IPS-18c (cell line): ENCODE results near the gene TRIO.

ENCODE experiments used
- H3K4me3 ChIP-seq: 2 replicates; pipeline ENCODE4 v1.7.0; 2013; ENCODE audit warnings: low read depth, mild to moderate bottlenecking, low read length, moderate library complexity; ENCODE audit not compliant: insufficient read depth
- H3K9me3 ChIP-seq: one replicate; pipeline ENCODE4 v1.6.1; 2013; ENCODE audit warnings: mild to moderate bottlenecking, low read length, moderate library complexity; ENCODE audit not compliant: control insufficient read depth, insufficient read depth

The TRIO gene

DNA sequence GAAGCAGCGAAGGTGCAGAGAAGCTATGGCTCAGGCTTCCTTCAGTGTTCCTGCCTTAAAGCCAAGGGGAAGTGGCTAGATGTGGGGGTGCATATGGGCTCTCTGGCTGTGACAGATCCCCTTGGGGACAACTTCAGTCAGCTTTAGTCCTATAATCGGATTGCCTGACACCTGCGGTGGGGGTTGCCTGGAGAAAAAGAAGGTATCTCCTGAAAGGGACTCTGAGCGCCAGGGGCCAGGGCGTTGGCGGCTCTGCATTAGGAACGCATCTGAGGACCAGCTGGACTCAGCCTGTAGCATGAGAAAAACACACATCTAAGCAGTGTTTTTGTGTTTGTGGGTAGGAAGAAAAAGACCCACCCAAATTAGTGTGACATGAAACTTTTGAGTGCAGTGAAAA, 354.2 kb downstream of the TRIO start:
- Histone ChIP-seq H3K9me3 (peaks cover 3% of the 10 kb centered on the region), H3K4me3 (no peak overlapping the region)

DNA sequence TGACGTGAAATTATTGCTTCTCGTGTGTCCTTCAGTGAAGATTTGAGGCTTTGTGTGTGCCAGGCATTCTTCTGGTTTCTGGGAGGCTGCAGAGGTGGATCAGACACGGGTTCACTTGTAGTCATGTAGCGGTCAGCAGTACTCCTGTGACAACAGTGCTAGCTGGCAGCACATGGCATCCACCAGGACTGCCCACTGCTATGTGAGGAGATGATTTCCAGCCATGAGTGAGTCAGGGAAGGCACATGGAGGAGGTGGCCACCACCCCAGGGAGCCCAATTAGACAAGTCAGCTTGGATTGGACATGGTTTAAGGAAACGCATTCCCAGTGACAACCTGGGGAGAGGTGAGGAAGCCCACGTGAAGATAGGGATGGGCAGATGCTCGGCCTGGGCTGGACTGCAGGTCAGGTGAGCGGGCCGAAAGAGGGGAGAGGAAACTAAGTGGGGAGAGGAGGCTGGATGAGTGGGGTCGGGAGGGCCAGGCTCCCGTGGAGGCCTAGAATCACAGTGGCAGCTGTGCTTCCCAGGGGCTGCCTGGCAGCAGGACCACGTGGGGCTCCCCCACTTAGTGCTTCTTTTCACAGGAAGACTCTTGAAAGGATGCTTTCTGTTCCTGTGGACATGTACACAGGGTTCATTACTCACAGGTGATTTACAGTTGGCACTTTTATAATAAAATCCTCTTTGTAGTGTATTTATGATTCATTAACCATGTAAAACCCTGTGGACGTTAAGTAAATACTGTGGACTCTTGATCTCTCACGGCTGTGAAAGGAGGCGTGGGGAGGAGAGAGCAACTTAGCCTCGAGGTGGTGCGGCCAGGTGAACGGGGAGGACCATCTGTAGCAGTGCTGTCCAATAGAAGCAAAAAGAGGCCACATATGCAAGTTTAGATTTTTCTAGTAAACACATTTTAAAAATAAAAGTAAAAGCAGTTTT, 358.5 kb downstream of the TRIO start:
- H3K4me3 ChIP-seq = no peak overlapping the region
- peaks cover 3% of the 10 kb centered on the region for H3K9me3 ChIP-seq

DNA sequence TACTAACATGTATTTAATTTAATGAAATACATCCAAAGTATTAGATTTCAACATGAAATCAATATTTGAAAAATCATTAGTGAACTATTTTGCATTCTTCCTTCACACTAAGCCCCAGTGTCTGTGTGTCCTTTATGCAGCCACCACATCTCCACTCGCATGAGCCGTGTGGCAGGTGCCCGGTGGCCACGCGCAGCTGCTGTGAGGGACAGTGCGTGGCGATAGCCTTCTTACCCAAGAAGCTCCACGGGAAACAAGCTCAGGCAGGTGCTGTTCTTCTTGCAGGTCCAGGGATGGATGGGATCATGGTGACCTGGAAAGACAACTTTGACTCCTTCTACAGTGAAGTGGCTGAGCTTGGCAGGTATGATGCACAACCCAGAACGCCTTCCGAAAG, 359.1 kb downstream of the TRIO start:
- no peak overlapping the region for H3K4me3 ChIP-seq
- H3K9me3 ChIP-seq = peaks cover 3% of the 10 kb centered on the region

DNA sequence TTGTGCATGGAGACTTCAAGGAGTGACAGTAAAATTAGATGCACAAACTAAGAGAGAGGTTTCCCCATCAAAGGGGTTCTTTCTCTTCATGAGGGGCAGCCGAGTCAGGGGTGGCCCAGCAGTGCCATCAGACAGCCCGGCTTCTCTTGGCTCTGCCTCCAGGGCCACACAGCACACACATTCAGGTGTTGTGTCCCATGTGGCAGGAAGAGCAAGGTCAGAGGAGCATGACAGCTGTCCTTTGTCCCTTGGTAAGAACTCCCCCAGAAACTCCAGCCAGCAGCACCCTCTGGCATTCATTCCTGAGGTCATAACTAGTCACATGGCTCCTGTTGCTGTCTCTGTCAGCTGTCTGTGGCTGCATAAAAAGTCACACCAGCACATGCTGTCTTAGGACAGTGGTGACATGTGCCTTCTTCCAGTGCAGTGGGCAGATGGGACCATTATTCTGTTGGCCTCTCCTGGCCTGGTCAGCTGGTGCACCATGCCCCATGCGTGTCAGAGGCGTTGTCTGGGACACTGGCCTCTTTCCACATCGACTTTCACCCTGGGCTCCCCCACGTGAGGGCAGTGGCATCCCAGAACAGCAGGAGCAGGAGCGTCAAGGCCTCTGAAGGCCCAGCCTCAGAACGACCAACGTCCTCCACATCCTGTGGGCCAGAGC, 360.0 kb downstream of the TRIO start:
- Histone ChIP-seq H3K9me3 (peaks cover 2% of the 10 kb centered on the region), H3K4me3 (no peak overlapping the region)

DNA sequence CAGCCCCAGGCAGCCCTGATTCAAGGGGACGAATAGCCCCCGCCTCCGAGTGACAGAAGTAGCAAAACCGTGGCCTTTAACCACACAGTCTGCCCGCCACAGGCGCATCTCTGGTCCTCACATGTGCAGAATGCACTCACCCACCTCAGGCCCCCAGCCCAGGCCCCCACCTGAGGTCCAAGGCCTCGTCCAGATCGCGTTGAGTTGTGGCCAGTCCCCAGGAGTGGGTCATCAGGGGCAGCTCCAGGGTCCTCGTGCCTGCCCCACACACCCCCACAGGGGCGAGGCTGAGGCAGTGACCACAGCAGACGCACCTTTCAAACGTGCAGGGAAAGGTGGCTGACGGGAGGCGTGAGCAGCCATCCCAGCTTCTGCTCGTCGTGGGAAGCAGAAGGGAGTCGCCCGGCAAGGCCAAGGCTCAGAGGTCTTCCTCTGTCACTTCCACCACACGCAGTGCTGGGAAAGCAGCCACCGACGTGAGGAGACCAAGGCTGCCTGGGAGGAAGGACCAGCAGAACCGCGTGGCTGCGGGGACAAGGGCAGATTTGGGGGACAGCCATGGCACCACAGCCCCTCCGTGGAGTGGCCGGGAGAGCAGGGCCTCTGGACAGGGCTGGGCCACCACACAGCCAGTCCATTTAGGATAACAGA, 360.7 kb downstream of the TRIO start:
- Histone ChIP-seq H3K4me3 (no peak overlapping the region), H3K9me3 (peaks cover 2% of the 10 kb centered on the region)

DNA sequence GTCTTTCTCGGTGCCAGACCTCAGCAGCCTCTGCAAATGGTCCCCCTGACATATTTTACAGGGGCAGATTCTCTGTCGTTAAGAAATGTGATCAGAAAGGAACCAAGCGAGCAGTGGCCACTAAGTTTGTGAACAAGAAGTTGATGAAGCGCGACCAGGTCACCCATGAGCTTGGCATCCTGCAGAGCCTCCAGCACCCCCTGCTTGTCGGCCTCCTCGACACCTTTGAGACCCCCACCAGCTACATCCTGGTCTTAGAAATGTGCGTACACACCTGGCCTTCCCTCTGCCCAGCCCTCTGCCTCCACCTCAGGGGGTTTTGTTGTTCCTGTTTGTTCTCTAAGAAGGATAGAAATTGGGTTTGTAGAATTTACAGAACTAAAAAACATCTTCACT, 361.2 kb downstream of the TRIO start:
- Histone ChIP-seq H3K9me3 (peaks cover 2% of the 10 kb centered on the region), H3K4me3 (no peak overlapping the region)

DNA sequence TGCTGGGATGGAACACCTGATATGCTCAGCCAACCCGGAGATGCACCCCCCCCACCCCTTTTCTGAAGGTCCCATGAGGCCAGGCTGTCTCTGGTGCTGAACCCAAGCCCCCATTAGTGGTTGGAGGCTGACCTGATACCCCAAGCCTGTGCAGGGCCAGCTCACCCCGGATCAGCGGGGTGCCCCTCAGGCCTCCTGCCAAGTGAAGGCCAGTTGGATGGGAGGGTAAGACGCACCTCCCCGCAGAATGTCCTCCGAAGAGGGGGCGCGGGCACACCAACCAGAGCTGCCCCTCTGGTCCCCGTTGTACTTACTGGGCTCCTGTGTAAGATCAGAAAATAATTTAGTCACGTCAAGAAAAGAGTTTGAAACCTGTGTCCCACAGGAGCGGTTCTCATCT, 361.7 kb downstream of the TRIO start:
- Histone ChIP-seq H3K9me3 (peaks cover 2% of the 10 kb centered on the region), H3K4me3 (no peak overlapping the region)

DNA sequence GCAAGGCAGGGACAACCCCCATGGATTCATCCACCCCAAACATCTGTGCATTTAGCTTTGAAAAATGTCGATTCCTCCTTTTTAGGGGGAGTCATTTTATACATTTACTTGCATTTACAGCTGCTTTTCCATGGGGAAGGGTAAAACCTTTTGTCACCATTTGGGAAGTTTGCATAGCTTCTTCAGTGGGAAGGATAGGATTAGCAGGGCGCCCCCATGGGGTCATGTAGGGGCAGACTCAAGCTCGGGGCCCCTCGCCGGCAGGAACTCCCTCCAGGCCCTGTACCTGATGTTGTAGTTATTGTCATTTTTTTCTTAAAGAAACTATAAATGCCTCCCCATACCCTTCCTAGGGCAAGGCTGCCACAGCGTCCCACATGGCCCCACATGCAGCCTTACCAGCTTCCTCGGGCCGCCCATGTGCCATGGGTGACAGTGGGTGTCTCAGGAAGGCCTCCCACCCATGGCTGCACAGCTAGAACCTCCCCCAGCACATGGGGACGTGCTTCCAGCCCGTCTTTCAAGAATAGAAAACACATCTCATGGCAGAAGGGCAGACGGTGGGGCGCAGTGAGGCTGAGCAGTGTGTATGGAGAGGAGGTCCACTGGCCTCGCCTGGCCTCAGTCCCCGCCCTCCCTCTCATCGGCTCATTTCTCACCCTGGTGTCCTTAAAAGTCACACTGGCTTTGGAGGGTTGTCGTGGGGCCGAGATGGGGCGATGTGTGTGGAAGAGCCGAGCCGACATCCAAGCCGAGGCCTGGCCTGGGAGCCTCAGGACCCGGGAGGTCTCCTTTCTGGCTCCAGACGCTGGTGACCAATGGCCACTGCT, 362.4 kb downstream of the TRIO start:
- H3K4me3 ChIP-seq = no peak overlapping the region
- H3K9me3 ChIP-seq = peaks cover 2% of the 10 kb centered on the region

DNA sequence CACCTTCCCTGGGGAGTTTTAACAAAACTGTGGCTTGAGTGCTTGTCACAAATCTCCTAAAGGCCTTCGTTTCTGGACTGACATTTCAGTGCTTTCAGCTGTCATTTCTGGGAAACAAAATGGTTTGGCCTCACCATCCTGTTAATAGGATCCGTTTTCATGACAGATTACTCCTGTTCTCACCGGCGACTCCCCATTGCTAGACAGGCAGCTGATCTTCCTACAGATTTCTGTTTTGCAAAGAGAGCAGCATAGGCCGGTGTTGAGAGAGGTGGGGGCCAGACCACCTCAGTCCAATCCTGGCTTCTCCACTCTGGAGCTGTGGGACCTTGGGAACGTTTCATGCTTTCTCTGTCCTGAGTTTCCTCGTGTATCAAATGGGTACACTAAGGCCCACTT, 363.0 kb downstream of the TRIO start:
- Histone ChIP-seq H3K9me3 (peaks cover 2% of the 10 kb centered on the region), H3K4me3 (no peak overlapping the region)

DNA sequence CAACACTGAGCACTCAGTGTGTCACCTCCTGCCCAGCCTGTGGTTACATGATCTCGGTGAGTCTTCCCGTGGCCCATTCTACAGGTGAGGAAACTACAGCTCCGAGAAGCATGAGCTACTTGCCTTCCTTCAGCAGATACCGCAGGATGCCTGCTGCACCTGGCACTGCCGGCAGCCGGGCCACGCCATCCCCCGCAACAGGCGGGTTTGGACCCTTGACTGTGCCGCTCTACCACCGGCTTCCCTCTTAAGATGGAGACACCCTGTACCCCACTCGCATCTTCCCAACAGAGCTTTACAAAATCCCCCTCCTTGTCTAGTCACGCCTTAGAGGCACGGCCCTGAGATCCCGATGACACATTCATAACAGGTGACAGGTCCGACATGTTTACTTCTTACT, 363.5 kb downstream of the TRIO start:
- Histone ChIP-seq H3K4me3 (no peak overlapping the region), H3K9me3 (peaks cover 2% of the 10 kb centered on the region)

DNA sequence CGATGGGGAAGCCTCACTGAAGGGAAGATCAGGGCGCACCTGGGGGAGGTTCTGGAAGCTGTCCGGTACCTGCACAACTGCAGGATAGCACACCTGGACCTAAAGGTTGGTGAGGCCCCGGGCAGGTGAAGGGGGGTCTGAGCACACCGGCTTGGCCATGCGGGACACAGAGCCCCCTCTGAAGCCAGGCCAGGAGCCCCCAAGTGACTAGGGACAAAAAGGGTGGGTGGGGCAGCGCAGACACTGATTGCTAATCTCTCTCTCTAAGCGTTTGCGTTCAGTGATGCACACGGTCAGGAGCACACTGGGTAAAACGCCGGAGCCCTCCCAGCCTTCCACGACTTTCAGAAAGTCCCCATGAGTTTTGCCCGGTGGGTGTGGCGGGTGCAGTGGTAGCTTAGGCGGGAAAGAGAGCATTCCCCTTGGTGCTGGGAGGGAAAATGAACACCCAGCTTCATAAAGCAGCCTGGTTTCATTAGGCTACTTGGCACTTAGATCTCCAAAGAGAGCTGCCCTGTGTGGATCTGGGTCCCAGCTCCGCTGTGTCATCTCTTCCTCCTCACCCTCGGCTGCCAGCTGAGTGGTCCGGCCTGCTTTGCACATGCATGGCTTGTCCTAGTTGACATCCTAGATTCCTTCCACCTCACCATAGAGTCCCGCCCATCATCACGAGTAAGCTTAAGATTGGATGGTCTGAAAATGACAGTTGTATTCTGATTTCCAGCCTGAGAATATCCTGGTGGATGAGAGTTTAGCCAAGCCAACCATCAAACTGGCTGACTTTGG, 364.2 kb downstream of the TRIO start:
- Histone ChIP-seq H3K4me3 (no peak overlapping the region), H3K9me3 (peaks cover 2% of the 10 kb centered on the region)

DNA sequence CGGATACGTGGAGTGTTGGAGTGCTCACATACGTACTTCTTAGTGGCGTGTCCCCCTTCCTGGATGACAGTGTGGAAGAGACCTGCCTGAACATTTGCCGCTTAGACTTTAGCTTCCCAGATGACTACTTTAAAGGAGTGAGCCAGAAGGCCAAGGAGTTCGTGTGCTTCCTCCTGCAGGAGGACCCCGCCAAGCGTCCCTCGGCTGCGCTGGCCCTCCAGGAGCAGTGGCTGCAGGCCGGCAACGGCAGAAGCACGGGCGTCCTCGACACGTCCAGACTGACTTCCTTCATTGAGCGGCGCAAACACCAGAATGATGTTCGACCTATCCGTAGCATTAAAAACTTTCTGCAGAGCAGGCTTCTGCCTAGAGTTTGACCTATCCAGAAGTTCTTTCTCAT, 364.9 kb downstream of the TRIO start:
- Histone ChIP-seq H3K4me3 (no peak overlapping the region), H3K9me3 (peaks cover 2% of the 10 kb centered on the region)

DNA sequence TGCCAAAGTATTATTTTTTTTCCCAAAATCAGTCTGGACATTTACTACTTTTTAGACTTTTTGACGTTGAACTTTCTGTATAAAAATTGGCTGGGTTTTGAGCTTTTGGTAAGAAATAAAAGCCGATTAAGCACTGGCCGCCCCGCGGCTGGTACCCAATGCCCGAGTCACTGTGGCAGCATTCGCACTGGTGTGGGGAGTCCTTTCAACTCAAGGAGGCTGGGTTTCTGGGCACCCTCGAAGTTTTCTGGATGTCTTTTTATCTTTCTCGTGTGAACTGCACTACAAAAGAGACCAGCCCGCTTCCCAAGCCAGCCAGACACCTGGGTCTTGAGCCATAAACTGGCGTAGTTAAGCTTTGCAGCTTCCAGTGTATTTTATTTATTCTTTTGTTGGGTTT, 366.4 kb downstream of the TRIO start:
- Histone ChIP-seq H3K9me3 (peaks cover 2% of the 10 kb centered on the region), H3K4me3 (no peak overlapping the region)

DNA sequence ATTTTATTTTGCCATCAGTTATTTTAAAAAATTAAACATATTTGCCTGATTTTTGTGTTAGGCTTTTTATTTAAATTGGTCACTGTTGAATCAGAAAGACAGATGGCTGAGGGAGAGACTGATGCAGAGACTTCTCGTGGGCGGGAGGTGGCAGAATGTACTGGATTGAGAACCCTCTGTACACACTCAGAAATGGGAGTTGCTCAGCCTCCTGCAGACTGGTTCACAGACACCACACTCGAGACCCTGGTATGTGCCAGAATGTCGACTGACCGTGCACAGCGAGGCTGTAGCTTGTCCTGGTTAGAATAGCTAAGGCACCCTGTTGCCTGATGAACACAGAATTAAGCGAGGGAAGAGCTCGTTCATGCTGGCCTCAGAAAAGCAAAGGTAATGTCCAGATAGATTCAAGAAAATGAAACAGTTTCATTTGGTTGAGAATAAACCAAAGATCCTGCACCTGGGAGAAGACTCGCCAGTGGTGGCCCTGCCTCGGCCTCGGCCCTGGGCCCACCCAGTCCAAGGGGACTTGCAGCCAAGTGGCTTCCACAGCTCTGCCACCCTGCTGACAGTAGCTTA, 367.1 kb downstream of the TRIO start:
- peaks cover 2% of the 10 kb centered on the region for H3K9me3 ChIP-seq
- H3K4me3 ChIP-seq = no peak overlapping the region

DNA sequence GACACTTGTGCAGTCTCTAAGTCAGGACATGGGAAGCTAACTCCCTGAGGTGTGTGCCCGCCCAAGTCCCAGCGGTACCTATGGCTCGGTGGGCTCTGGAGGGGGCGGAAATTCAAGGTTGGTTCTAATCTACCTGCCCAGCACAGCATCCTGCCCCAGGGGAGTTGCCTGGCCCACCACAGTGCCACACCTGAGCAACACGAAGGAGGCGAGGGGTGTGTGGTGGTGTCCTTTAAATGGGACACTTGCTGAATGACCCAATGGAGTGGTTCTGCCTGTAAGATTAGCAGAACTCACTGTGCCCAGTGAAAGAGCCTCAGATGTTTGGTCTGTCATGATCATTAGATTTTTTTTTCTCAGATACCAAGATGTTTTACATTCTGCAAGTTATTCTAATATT, 367.7 kb downstream of the TRIO start:
- Histone ChIP-seq H3K9me3 (peaks cover 2% of the 10 kb centered on the region), H3K4me3 (no peak overlapping the region)

DNA sequence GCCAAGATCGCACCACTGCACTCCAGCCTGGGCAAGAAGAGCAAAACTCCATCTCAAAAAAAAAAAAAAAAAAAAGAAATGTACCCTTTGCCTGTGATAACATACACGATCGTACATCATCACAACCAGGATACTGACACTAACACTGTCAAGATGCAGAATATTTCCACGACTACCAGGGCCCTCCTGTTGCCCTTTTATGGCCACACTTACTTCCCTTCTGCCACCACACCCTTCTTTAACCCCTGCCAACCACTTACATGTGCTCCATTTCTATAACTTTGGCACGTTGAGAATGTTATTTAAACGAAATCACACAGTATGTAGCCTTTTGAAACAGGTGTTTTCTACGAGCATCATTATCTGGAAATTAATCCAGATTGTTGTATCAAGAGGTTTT, 369.4 kb downstream of the TRIO start:
- Histone ChIP-seq H3K9me3 (no peaks in the 10 kb centered on the region), H3K4me3 (no peak overlapping the region)
